ENCODE data around the gene CD58.

DNA sequence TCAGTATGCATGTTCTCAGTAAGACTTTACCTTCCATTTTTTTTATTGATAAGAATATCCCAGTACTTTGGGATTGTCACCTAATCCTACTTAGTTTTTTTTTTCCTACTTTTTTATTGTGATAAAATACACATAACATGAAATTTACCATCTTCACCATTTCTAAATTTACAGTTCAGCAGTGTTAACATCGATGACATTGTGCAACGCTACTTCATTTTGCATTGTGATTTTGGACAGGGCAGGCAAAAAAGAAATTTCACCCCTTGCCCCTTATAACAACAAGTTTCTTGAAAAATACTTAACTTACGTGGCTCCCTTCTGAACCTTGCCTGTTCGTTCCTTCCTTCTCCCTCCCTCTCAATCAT lies 105.4 kb downstream of the CD58 start:
- TF ChIP-seq, protein P1, sequence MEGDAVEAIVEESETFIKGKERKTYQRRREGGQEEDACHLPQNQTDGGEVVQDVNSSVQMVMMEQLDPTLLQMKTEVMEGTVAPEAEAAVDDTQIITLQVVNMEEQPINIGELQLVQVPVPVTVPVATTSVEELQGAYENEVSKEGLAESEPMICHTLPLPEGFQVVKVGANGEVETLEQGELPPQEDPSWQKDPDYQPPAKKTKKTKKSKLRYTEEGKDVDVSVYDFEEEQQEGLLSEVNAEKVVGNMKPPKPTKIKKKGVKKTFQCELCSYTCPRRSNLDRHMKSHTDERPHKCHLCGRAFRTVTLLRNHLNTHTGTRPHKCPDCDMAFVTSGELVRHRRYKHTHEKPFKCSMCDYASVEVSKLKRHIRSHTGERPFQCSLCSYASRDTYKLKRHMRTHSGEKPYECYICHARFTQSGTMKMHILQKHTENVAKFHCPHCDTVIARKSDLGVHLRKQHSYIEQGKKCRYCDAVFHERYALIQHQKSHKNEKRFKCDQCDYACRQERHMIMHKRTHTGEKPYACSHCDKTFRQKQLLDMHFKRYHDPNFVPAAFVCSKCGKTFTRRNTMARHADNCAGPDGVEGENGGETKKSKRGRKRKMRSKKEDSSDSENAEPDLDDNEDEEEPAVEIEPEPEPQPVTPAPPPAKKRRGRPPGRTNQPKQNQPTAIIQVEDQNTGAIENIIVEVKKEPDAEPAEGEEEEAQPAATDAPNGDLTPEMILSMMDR (IDR thresholded peaks at IDR 0.05), result no peak
- TF ChIP-seq POLR2A (IDR thresholded peaks at IDR 0.05), result no peak
